ENCODE measurements around the gene PDGFRA. TPM values are rescaled to one million over a fixed set of nuclear protein-coding genes. Genes with fewer than 3 reads are reported as not detected.

Gene PDGFRA
- total RNA-seq, 6 experiments from 2014 or later = 28.9 to 94.2 (median 88.3) TPM

GRCh38 chr4:54187148-54187547 is 41.9 kb upstream of the PDGFRA start:
- no peak for DNase-seq
- Mint-ChIP-seq H3K36me3 (ENCODE audit: low read depth) (no peaks in the 10 kb centered on the region), H3K9me3 (no peaks in the 10 kb centered on the region), H3K4me1 (ENCODE audit: low read depth) (peaks cover 8% of the 10 kb centered on the region), H3K4me3 (no peak overlapping the region), H3K27me3 (ENCODE audit: insufficient read depth) (no peaks in the 10 kb centered on the region), H3K27ac (no peak overlapping the region)
- TF ChIP-seq CTCF (IDR thresholded peaks at IDR 0.05) = no peak

GRCh38 chr4:54189140-54189539 is 40.0 kb upstream of the PDGFRA start:
- H3K36me3 Mint-ChIP-seq (ENCODE audit: low read depth) = no peaks in the 10 kb centered on the region
- H3K9me3 Mint-ChIP-seq = no peaks in the 10 kb centered on the region
- no peaks in the 10 kb centered on the region for H3K27me3 Mint-ChIP-seq (ENCODE audit: insufficient read depth)
- no peak overlapping the region for H3K4me3 Mint-ChIP-seq
- TF ChIP-seq CTCF (IDR thresholded peaks at IDR 0.05) = no peak
- no peak overlapping the region; the same call in 1 of the 2 replicates for H3K27ac Mint-ChIP-seq
- peaks cover 8% of the 10 kb centered on the region for H3K4me1 Mint-ChIP-seq (ENCODE audit: low read depth)
- no peak for DNase-seq

- H3K4me3 Mint-ChIP-seq = no peak overlapping the region
- H3K27me3 Mint-ChIP-seq (ENCODE audit: insufficient read depth) = no peaks in the 10 kb centered on the region
- TF ChIP-seq CTCF (IDR thresholded peaks at IDR 0.05) = no peak
- H3K9me3 Mint-ChIP-seq = no peaks in the 10 kb centered on the region
- H3K36me3 Mint-ChIP-seq (ENCODE audit: low read depth) = no peaks in the 10 kb centered on the region
- no peak overlapping the region for H3K27ac Mint-ChIP-seq
- H3K4me1 Mint-ChIP-seq (ENCODE audit: low read depth) = peaks cover 23% of the 10 kb centered on the region
- DNase-seq = no peak
Observed at GRCh38 chr4:54192811-54193210, 36.3 kb upstream of the PDGFRA start.

- no peak for TF ChIP-seq CTCF (IDR thresholded peaks at IDR 0.05)
- no peak for DNase-seq
- Mint-ChIP-seq H3K27me3 (ENCODE audit: insufficient read depth) (peaks cover 4% of the 10 kb centered on the region), H3K36me3 (ENCODE audit: low read depth) (no peaks in the 10 kb centered on the region), H3K9me3 (no peaks in the 10 kb centered on the region), H3K4me3 (peak overlapping the region; percentile 75), H3K27ac (peak overlapping the region; percentile 91), H3K4me1 (ENCODE audit: low read depth) (peaks cover 19% of the 10 kb centered on the region)
Observed at GRCh38 chr4:54197926-54198325, 31.2 kb upstream of the PDGFRA start.

GRCh38 chr4:54199919-54200318 is 29.2 kb upstream of the PDGFRA start:
- Mint-ChIP-seq H3K4me3 (no peak overlapping the region), H3K36me3 (ENCODE audit: low read depth) (no peaks in the 10 kb centered on the region), H3K27me3 (ENCODE audit: insufficient read depth) (peaks cover 4% of the 10 kb centered on the region), H3K27ac (no peak overlapping the region), H3K9me3 (no peaks in the 10 kb centered on the region), H3K4me1 (ENCODE audit: low read depth) (peaks cover 19% of the 10 kb centered on the region)
- TF ChIP-seq CTCF (IDR thresholded peaks at IDR 0.05) = no peak
- no peak for DNase-seq

GRCh38 chr4:54209617-54210016 is 19.5 kb upstream of the PDGFRA start:
- Mint-ChIP-seq H3K27ac (no peak overlapping the region), H3K4me3 (no peak overlapping the region), H3K4me1 (ENCODE audit: low read depth) (peaks cover 13% of the 10 kb centered on the region), H3K36me3 (ENCODE audit: low read depth) (no peaks in the 10 kb centered on the region), H3K9me3 (no peaks in the 10 kb centered on the region), H3K27me3 (ENCODE audit: insufficient read depth) (peaks cover 1% of the 10 kb centered on the region)
- no peak for TF ChIP-seq CTCF (IDR thresholded peaks at IDR 0.05)
- DNase-seq = no peak
